Lung (tissue), 13 donors: ENCODE measurements around the gene GNAO1. TPM values are rescaled to one million over a fixed set of nuclear protein-coding genes. Genes with fewer than 3 reads are reported as not detected.

Experiments
- ATAC-seq: fragments of 200-7000 bp; cut with Tn5 transposase; one replicate; pipeline ENCODE4 v1.9.1; 2020; ENCODE audit warnings: moderate number of reproducible peaks; ENCODE audit not compliant: insufficient read depth, low FRiP score
- DNase-seq, 3 donors: peaks; one replicate each; pipeline ENCODE4 v3.0.0-alpha.2; 2013 to 2017
- H3K27ac ChIP-seq, 2 donors: one replicate each; pipeline ENCODE4 v1.5.1; 2013; ENCODE audit warnings: mild to moderate bottlenecking in 2 of 2, moderate library complexity in 2 of 2, control low read depth in 1 of 2, inconsistent platforms in 1 of 2, low read depth in 1 of 2, low read length in 1 of 2
- H3K27me3 ChIP-seq, 3 donors: one replicate each; pipeline ENCODE4 v1.5.1; 2013; ENCODE audit warnings: low read length in 2 of 3; ENCODE audit not compliant: control insufficient read depth in 3 of 3, insufficient read depth in 3 of 3
- H3K36me3 ChIP-seq, 4 donors: one replicate each; pipeline ENCODE4 v1.5.1; 2013; ENCODE audit warnings: low read length in 4 of 4, mild to moderate bottlenecking in 1 of 4, moderate library complexity in 1 of 4; ENCODE audit not compliant: control insufficient read depth in 4 of 4, insufficient read depth in 4 of 4
- H3K4me1 ChIP-seq, 5 donors: one replicate each; pipeline ENCODE4 v1.5.1; 2013; ENCODE audit warnings: low read length in 5 of 5, mild to moderate bottlenecking in 2 of 5, moderate library complexity in 1 of 5; ENCODE audit not compliant: control insufficient read depth in 5 of 5, insufficient read depth in 5 of 5
- H3K4me3 ChIP-seq: one replicate; pipeline ENCODE4 v1.5.1; 2013; ENCODE audit warnings: mild to moderate bottlenecking, control low read depth, moderate library complexity
- H3K9ac ChIP-seq, 2 donors: one replicate each; pipeline ENCODE4 v1.5.1; 2013; ENCODE audit warnings: low read length in 2 of 2, control low read depth in 1 of 2; ENCODE audit not compliant: insufficient read depth in 1 of 2
- H3K9me3 ChIP-seq, 4 donors: one replicate each; pipeline ENCODE4 v1.5.1; 2013; ENCODE audit warnings: low read length in 3 of 4, mild to moderate bottlenecking in 1 of 4, moderate library complexity in 1 of 4; ENCODE audit not compliant: control insufficient read depth in 4 of 4, insufficient read depth in 3 of 4
- CTCF ChIP-seq: IDR thresholded peaks from 2 replicates; pipeline ENCODE4 v1.5.1; 2012; ENCODE audit warnings: mild to moderate bottlenecking; ENCODE audit errors: control extremely low read depth, extremely low read depth
- WGBS, 2 donors: extraction: QIAGEN DNeasy Blood & Tissue Kit; methylation state at CpG; one replicate each; pipeline ENCODE4 v1.1.7; 2013; 5-methylcytosine and 5-hydroxymethylcytosine counted together
- polyA plus RNA-seq, 2 donors: library from polyadenylated mRNA; stranded (reverse); fragments of 200-250 nt; gene quantifications; one replicate each; pipeline ENCODE4 v1.2.1, GENCODE V29; 2013
- small RNA-seq: library from RNA; depleted of rRNA; stranded (forward); fragments of <200 nt; gene quantifications from one replicate; pipeline ENCODE3, GENCODE V24; 2014; ENCODE audit warnings: low replicate concordance
- total RNA-seq, 2 donors: library from RNA; depleted of rRNA in 1 of 2; stranded (reverse); fragments of >200 nt in 1 of 2; gene quantifications; one replicate each; pipeline ENCODE4 v1.2.1, GENCODE V29; 2014 to 2021
- donor health status: control.
- donor health status: control.
- donor health status: Bipolar disorder and iron deficiency.
- donor health status: healthy.
- donor health status: DM: yes; HTN: yes; CAD: no.

GNAO1 gene
- total and polyA plus RNA-seq, 4 donors = 0.33 to 5.2 (median 0.76) TPM

GRCh38 chr16:56405977-56406672 lies 214.8 kb downstream of the GNAO1 start:
- Histone ChIP-seq H3K4me1 (peaks cover 0 to under 1% (median 0%) of the 10 kb centered on the region in 5 donors), H3K36me3 (peaks cover 25 to 40% (median 30%) of the 10 kb centered on the region in 4 donors), H3K9ac (no peak overlapping the region), H3K27ac (no peak overlapping the region), H3K27me3 (no peaks in the 10 kb centered on the region), H3K9me3 (peaks cover 0 to 3% (median 0%) of the 10 kb centered on the region in 4 donors), H3K4me3 (no peak overlapping the region)
- ATAC-seq (no peak), DNase-seq (no peak)
- TF ChIP-seq CTCF = no peak
- WGBS, 2 donors = 64 to 92% methylated on average over 4 of the region's 4 CpGs

Small RNAs within 50 kb of the gene (small RNA-seq; reads per million reads assigned to genes)
- not detected for gene MIR3935

Other genes starting within 250 kb of the GNAO1 start
- gene AMFR, start 234.1 kb downstream of the GNAO1 start, total RNA-seq = 10 to 100 TPM; 79.4 to 86.1 TPM
- 10 to 100 TPM; 39.5 to 43.1 TPM for gene AMFR, start 234.1 kb downstream of the GNAO1 start, polyA plus RNA-seq